Measurements from ENCODE around the gene PLA2G10.
"Not testable (repeated sequence)": the region's sequence is repeated elsewhere in the genome, so short reads cannot be mapped to it uniquely, and the experiment has no call there.

- TF ChIP-seq CTCF, POLR2A (IDR thresholded peaks at IDR 0.05): not testable (repeated sequence)
Measured at GRCh38 chr16:14680396-14680795, 13.7 kb downstream of the PLA2G10 start.

Measured in testis (tissue), 2 donors.